Duodenal mucosa (tissue), 2 donors: Measurements from ENCODE around the gene CARMIL1.

Experiments
- H3K27ac ChIP-seq: one replicate; pipeline ENCODE4 v1.7.0; 2013; ENCODE audit warnings: low read depth, low read length
- H3K27me3 ChIP-seq, 2 donors: one replicate each; pipeline ENCODE4 v1.7.0; 2013; ENCODE audit warnings: low read length in 2 of 2, control low read depth in 1 of 2; ENCODE audit not compliant: insufficient read depth in 2 of 2, control insufficient read depth in 1 of 2
- H3K36me3 ChIP-seq, 2 donors: one replicate each; pipeline ENCODE4 v1.7.0; 2013; ENCODE audit warnings: low read length in 2 of 2, control low read depth in 1 of 2; ENCODE audit not compliant: insufficient read depth in 2 of 2, control insufficient read depth in 1 of 2
- H3K4me1 ChIP-seq, 2 donors: one replicate each; pipeline ENCODE4 v1.7.0; 2013; ENCODE audit warnings: low read length in 2 of 2, control low read depth in 1 of 2; ENCODE audit not compliant: insufficient read depth in 2 of 2, control insufficient read depth in 1 of 2
- H3K4me3 ChIP-seq, 2 donors: one replicate each; pipeline ENCODE4 v1.7.0; 2013; ENCODE audit warnings: low read length in 2 of 2, low read depth in 1 of 2
- H3K9ac ChIP-seq, 2 donors: one replicate each; pipeline ENCODE4 v1.7.0; 2013; ENCODE audit warnings: low read length in 2 of 2, low read depth in 1 of 2
- H3K9me3 ChIP-seq, 2 donors: one replicate each; pipeline ENCODE4 v1.7.0; 2013; ENCODE audit warnings: low read length in 2 of 2, control low read depth in 1 of 2; ENCODE audit not compliant: control insufficient read depth in 1 of 2

The CARMIL1 gene

DNA sequence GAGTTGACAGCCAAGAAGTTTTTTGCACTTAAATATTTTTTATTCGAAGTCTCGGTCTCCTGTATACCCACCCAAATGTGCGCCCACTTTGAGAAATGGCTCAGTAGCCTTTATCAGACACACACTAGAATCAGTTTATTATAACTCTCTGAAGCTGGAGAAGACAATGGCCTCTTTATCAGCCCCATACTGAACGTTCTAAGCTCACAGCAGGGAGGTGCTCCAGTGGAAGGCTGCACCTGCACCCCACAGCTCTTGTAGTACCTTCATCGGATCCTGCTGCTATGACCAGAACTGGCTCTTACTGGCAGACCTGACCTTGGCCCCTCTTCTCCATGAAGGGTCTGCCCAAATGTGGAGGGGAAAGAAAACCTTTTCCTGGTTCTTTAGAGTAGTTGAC is 207.8 kb downstream of the CARMIL1 start:
- Histone ChIP-seq H3K36me3 (peaks cover 0 to 22% of the 10 kb centered on the region in 2 donors), H3K27ac (no peak overlapping the region), H3K9me3 (no peaks in the 10 kb centered on the region), H3K4me1 (peaks cover 3 to 8% of the 10 kb centered on the region in 2 donors), H3K27me3 (no peaks in the 10 kb centered on the region), H3K9ac (no peak overlapping the region), H3K4me3 (no peak overlapping the region)

DNA sequence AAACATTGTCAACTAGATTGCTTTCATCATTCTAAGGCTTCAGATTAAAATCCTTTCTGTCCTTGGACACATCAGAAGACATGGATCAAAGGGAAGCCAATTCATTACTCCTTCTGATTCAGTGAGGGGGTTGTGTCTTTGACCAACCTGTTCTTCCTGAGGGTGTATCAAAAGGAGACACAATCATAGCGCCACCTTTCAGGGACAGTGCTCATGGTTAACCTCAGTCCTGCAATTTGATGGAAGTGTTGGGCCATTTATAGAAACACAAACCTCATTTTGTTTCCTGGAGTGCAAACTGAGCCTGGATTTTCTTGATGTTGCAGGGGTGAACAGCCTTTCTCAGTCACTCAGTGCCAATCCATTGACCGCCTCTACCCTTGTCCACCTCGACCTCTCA is 209.0 kb downstream of the CARMIL1 start:
- no peak overlapping the region for H3K4me3 ChIP-seq
- H3K27ac ChIP-seq: no peak overlapping the region
- H3K9me3 ChIP-seq: no peaks in the 10 kb centered on the region
- H3K4me1 ChIP-seq: peaks cover 3 to 8% of the 10 kb centered on the region in 2 donors
- no peak overlapping the region for H3K9ac ChIP-seq
- no peaks in the 10 kb centered on the region for H3K27me3 ChIP-seq
- peaks cover 2 to 17% of the 10 kb centered on the region in 2 donors for H3K36me3 ChIP-seq

DNA sequence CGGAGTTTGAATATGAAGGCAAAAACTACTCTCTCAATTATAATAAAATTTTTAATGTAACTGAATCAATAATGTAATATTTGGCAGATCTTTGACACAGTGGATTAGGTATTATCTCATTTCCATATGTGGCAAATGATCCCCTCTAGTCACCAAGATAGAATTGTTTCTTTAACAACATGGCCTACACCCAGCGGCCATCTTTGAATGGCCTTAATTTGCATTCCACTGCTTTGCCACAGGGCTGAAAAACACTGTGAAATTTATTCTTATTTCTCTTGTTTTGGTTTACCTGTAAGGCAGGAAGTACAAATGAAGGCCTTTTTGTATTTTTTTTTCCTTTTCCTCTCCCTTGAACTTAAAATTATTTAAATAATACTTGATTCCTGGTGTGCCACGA is 210.2 kb downstream of the CARMIL1 start:
- Histone ChIP-seq H3K9ac (no peak overlapping the region), H3K27ac (no peak overlapping the region), H3K4me3 (no peak overlapping the region), H3K9me3 (no peaks in the 10 kb centered on the region), H3K4me1 (peaks cover 3 to 8% of the 10 kb centered on the region in 2 donors), H3K36me3 (peaks cover 10 to 19% of the 10 kb centered on the region in 2 donors), H3K27me3 (no peaks in the 10 kb centered on the region)

- H3K4me3 ChIP-seq: no peak overlapping the region
- H3K9ac ChIP-seq: no peak overlapping the region
- no peaks in the 10 kb centered on the region for H3K27me3 ChIP-seq
- no peaks in the 10 kb centered on the region for H3K9me3 ChIP-seq
- peaks cover 3 to 8% of the 10 kb centered on the region in 2 donors for H3K4me1 ChIP-seq
- no peak overlapping the region for H3K27ac ChIP-seq
- peaks cover 12 to 22% of the 10 kb centered on the region in 2 donors for H3K36me3 ChIP-seq
Measured at GRCh38 chr6:25490018-25490801, 211.0 kb downstream of the CARMIL1 start.

DNA sequence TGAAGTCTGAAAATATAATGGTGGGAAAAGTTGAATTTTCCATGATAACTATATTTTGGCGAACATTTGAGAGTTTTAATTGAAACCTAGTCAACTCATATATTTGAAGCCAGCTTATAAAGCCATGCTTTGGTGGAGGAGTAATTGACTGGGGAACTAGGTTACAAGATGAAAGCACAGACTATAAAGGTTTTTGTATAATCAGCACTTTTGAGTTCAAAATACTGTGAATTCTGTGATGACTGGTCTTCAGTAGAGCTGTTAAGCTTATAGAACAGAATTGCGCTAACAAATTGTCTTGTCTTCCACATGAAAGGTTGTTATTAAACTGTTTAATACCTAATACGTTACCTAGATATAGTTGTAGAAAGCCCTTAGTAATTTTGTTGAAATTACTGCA is 213.8 kb downstream of the CARMIL1 start:
- Histone ChIP-seq H3K9me3 (no peaks in the 10 kb centered on the region), H3K36me3 (peaks cover 12 to 22% of the 10 kb centered on the region in 2 donors), H3K4me1 (no peaks in the 10 kb centered on the region), H3K9ac (no peak overlapping the region), H3K4me3 (no peak overlapping the region), H3K27me3 (no peaks in the 10 kb centered on the region), H3K27ac (no peak overlapping the region)

DNA sequence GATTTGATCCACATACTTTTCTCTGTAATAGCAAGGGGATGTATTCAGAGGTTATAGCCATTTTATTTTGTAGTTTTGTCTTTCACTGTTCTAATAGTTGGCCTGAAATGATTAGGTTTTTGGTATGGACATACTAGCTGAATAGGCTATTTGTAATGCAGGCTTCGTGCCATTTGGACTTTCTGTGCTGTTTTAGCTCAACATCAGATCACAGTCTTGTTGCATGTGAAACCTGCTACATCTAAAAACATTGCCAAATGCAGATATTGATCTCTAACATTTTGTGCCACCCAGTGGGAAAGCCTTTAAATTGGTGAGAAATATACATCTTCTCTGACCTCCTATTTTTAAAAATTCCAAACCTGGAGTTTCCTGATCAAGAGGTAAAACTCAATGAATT is 215.3 kb downstream of the CARMIL1 start:
- Histone ChIP-seq H3K9me3 (no peaks in the 10 kb centered on the region), H3K4me3 (no peak overlapping the region), H3K36me3 (peaks cover 12 to 22% of the 10 kb centered on the region in 2 donors), H3K27ac (no peak overlapping the region), H3K27me3 (no peaks in the 10 kb centered on the region), H3K9ac (no peak overlapping the region), H3K4me1 (no peaks in the 10 kb centered on the region)

DNA sequence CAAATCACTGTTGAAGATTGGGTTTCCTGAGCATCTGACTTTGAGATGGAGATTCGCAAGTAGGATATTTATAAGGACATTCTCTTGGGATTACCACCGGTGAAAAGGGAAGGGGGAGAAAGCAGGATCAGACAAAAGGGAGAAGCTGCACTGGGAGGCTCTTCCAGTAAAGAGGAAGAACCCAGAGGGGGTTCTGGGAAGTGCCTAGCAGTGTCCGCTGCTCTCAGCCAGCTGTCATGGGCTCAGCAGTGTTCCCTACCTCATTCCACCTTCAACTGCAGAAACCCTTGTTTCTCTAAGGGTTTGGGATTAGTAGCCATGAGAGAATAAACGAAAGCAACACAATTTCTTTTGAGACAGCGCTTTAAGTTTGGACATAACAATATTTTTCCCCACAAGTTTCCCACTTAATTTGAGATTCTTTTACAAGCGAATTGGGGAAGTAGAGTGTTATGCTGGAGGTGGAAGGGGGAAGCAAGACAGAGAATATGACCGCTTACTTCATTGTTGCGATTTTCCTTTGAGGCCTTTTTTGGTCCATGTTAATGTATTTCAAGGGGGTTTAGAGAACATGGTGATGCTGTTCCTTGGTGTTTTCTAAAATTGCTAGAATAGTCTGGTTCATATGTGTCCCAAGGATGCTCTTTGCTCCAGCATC is 218.3 kb downstream of the CARMIL1 start:
- Histone ChIP-seq H3K9ac (no peak overlapping the region), H3K4me1 (no peaks in the 10 kb centered on the region), H3K36me3 (peaks cover 14 to 16% of the 10 kb centered on the region in 2 donors), H3K4me3 (no peak overlapping the region), H3K27ac (no peak overlapping the region), H3K9me3 (no peaks in the 10 kb centered on the region), H3K27me3 (no peaks in the 10 kb centered on the region)

DNA sequence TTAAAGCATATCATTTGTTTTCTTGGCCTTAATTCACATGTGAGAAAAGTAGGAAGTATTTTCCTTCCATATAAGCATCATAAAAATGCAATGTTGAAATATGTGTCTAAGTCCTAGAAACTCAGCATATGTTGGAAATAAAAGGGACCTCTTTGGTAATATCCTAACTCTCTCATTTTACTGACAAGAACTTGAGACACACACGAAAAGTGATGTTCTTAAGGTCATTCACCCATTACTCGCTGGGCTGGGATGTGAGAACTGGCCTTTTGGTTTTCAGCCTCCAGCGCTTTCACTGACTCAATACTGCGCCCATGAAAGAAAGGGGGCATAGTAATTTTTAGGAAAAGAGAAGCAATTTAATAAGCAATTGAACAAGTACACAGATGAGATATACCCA is 219.3 kb downstream of the CARMIL1 start:
- H3K4me1 ChIP-seq: no peaks in the 10 kb centered on the region
- no peaks in the 10 kb centered on the region for H3K27me3 ChIP-seq
- H3K9ac ChIP-seq: no peak overlapping the region
- H3K27ac ChIP-seq: no peak overlapping the region
- peaks cover 10 to 12% of the 10 kb centered on the region in 2 donors for H3K36me3 ChIP-seq
- no peak overlapping the region for H3K4me3 ChIP-seq
- no peaks in the 10 kb centered on the region for H3K9me3 ChIP-seq

- H3K9ac ChIP-seq: no peak overlapping the region
- H3K27ac ChIP-seq: no peak overlapping the region
- H3K9me3 ChIP-seq: no peaks in the 10 kb centered on the region
- no peak overlapping the region for H3K4me3 ChIP-seq
- H3K36me3 ChIP-seq: peaks cover 3 to 7% of the 10 kb centered on the region in 2 donors
- H3K4me1 ChIP-seq: no peaks in the 10 kb centered on the region
- no peaks in the 10 kb centered on the region for H3K27me3 ChIP-seq
Measured at GRCh38 chr6:25499615-25500235, 220.6 kb downstream of the CARMIL1 start.

GRCh38 chr6:25503686-25504085 is 224.5 kb downstream of the CARMIL1 start:
- Histone ChIP-seq H3K27me3 (no peaks in the 10 kb centered on the region), H3K9ac (no peak overlapping the region), H3K4me3 (no peak overlapping the region), H3K4me1 (no peaks in the 10 kb centered on the region), H3K9me3 (no peaks in the 10 kb centered on the region), H3K36me3 (peaks cover 8 to 10% of the 10 kb centered on the region in 2 donors), H3K27ac (no peak overlapping the region)
